ENCODE results near the gene SLC6A4.
"Not testable (repeated sequence)": the region's sequence is repeated elsewhere in the genome, so short reads cannot be mapped to it uniquely, and the experiment has no call there.

Gene SLC6A4

GRCh38 chr17:30217746-30218245 lies 17.7 kb downstream of the SLC6A4 start:
- DNase-seq: no peak

GRCh38 chr17:30217054-30217453 lies 18.4 kb downstream of the SLC6A4 start:
- no peak for DNase-seq

DNA sequence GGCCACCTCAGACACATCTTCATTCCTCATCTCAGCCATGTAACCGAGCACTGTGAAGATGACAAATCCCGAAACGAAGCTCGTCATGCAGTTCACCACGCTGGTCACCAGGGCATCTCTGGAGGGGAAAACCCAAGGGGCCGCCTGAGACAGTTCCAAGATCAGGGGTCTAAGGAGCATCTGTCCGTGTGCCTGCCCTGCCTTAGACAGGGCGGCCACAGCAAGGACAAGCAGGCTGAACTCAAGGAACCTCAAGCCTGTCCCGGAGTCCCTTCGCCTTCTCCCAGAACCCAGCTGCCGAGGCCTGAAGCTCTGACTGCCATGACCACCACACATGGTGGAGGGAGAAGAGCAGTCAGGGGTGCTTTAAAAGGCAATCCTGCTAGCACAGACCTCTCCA lies 22.7 kb downstream of the SLC6A4 start:
- no peak for DNase-seq

- no peak for DNase-seq
Measured at GRCh38 chr17:30211371-30211770, 24.1 kb downstream of the SLC6A4 start.

GRCh38 chr17:30210901-30211300 lies 24.6 kb downstream of the SLC6A4 start:
- no peak for DNase-seq

DNA sequence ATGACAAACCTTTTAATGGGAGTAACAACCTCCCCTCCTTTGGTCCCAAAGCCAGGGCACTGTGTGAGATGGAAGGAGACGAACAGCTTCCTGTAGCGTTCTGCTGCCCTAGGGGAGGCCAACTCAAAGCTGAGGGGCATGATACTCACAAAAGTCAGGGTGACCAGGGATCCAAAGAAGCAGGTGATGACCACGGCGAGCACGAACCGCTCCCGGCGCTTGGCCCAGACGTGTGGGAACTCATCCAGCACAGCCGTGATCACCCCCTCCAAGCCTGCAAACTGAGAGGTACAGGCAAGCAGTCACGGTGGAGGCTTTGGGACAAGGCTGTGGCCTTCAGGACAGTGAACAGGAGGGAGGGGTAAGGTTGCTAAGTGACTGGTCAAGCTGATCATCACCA lies 25.1 kb downstream of the SLC6A4 start:
- no peak for DNase-seq

- no peak for DNase-seq
Measured at GRCh38 chr17:30209930-30210329, 25.6 kb downstream of the SLC6A4 start.

- DNase-seq: no peak
Measured at GRCh38 chr17:30208214-30208613, 27.3 kb downstream of the SLC6A4 start.

DNA sequence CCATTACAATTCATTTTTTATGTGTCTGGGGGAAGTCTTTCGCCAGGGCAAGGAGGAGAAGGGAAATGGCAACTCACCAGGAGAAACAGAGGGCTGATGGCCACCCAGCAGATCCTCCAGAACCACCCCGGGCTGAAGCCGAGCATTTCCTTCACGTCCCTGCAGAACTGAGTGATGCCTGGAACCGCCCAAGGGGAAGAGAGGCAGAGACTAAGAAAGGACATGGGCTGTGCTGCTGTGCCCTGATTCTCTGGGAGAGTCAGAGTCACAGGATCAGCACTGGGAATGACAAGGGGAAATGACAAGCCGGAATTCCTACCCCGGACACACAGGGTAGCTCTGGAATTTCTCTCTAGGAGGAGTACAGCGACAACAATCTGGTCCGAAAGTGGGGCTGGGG lies 27.8 kb downstream of the SLC6A4 start:
- DNase-seq: no peak

DNA sequence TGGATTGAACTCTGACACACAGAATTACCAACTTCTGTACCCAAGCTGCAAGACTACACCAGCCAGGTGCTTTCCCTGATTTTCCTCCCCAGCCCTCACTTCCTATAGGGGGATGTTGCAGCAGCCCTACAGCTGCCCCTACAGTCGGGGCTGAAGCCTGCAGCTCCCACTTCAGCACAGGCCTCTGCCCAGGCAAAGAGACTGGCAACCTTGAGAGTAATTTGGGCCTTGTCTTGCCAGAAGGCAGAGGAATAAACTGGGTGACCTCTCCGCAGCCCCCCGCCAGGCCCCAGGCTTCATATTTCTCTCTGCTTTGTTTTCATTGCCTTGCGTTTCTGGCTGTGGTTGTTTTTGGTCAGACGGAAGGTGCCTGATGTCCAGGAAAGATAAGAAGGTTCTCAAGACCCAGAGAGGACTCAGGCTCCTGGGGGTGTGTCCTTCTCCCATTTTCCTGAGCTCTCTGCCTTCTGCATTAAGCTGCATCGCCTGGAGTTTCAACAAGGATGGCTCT lies 32.0 kb downstream of the SLC6A4 start:
- no peak for DNase-seq

- DNase-seq: not testable (repeated sequence)
Measured at GRCh38 chr17:30200656-30201055, 34.8 kb downstream of the SLC6A4 start.

DNA sequence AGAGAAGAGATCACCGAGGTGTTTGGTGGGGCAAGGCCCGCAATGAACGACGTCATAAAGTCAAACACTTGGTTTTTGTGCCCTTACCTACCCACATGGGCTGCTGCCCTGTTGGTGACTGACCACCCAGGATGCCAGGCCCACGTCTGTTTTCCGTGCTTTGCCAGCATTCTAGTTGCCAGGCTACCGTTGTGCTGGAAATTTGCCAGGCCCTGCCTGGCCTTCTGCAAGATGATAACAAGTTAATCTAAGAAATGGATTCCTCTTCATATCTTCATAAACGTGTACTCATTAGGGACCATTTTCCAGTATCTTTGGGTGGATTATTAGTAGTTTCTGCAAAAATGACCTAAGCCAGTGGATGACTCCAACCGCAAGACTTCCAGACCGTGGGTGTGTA lies 35.4 kb downstream of the SLC6A4 start:
- no peak for DNase-seq

DNA sequence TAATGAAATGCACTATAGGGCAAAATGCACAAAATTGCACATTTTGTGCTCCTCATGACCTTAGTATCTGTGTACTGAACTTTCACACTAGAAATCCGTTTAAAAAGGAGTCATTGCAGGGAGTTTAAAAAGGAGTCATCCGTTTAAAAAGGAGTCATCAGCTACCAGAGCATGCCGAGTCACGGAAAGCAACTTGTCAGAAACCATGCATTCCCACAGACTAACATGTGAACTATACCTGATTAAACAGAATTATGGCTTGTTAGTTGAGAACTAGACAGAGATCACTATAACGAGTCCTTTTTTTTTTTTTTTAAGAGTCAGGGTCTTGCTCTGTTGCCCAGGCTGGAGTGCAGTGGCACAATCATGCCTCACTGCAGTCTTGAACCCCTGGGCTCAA lies 35.9 kb downstream of the SLC6A4 start:
- no peak for DNase-seq

GRCh38 chr17:30197416-30197815 lies 38.1 kb downstream of the SLC6A4 start:
- no peak for DNase-seq

DNA sequence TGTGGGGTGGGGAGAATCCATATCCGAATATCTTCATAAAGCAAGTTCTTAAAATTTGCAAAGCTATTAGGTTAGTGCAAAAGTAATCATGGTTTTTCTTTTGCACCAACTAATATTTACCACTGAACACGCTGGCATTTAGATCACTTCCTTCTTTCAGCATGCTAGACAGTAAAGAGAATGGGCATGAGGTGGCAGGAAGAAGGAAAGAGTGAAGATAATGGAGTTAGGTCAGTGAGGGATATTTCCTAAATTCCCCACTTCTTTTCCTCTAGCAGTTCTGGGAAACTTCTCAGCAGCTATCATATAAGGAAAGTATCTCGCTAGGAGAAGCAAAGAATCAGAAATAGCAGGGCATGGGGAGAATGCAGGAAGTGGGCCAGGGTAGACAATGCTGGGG lies 39.0 kb downstream of the SLC6A4 start:
- no peak for DNase-seq

GRCh38 chr17:30191072-30191471 lies 44.4 kb downstream of the SLC6A4 start:
- no peak for DNase-seq

DNA sequence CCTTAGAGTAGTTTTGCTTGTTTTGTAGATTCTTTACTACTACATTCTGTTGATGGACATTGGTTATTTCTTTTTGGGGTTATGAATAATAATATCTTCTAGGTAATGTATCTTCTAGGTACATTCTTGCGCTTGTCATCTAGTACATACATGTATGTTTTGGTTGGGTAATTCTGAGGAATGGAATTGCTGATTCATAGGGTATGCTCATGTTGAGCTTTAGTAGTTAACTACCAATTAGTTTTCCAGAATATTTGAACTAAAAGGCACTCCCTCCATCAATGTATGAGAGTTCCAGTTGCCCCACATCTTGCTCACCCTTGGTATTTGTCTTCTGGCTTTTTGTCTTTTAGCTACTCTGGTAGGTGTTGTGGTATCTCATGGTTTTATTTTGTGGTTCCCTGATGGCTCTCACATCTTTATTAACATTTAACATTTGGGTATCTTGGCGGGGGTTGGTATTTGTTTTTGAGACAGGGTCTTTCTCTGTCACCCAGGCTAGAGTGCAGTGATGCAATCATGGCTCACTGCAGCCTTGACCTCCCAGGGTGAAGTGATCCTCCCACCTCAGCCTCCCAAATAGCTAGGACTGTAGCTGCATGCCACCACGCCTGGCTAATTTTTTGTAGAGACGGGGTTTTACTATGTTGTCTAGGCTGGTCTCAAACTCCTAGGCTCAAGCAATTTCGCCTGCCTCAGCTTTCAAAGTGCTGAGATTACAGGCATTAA lies 47.1 kb downstream of the SLC6A4 start:
- no peak for DNase-seq

DNA sequence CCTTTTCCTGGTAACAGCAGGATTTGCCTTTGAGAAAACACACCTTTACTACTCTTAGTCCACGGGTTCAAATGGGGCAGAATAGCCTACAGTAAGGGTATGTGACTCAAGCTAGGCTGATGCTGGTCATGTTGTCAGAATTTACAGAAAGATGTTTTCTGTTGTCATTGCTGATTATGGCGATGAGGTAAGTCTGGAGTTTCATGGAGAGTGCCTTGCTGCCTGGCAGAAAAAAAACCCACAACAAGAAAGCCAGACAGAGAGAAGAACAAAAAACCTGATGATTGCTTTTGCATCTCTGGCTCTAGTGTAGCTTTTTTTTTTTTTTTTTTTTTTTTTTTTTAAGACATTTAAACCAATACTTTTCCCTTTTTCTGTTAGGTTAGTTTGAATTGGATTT lies 47.9 kb downstream of the SLC6A4 start:
- DNase-seq: no peak

- no peak for DNase-seq
Measured at GRCh38 chr17:30186761-30187160, 48.7 kb downstream of the SLC6A4 start.

DNA sequence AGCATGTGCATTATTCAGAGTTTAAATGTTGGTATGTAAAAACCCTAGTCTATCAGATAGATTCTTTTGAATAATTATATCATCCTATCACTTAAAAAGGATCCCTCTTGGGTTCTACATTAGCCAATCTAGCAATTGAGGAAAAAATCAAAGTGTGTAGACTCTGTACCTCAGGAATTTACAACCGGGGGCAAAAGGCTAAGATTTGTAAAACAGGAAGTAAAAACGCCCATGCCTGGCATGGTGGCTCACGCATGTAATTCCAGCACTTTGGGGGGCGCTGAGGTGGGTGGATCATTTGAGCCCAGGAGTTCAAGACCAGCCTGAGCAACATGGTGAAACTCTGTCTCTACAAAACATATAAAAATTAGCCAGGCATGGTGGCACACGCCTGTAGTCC lies 58.6 kb downstream of the SLC6A4 start:
- DNase-seq: no peak

DNA sequence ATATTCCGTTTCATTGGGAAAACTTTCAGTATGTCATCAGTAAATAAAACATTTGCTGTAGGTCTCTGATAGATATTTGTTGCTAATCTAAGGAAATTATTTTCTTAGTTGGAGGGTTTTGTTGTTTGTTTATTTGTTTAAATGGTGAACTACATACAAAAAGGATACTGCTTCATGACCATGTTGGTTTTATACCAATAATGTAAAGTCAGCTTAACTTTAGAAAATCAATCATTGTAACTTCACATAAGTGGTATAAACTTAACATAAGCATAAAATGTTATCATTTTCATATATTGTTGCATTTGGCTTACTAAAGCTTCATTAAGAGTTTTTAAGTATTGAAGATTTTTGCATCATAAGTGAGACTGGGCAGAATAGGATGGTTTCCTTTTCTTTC lies 60.9 kb downstream of the SLC6A4 start:
- DNase-seq: no peak

DNA sequence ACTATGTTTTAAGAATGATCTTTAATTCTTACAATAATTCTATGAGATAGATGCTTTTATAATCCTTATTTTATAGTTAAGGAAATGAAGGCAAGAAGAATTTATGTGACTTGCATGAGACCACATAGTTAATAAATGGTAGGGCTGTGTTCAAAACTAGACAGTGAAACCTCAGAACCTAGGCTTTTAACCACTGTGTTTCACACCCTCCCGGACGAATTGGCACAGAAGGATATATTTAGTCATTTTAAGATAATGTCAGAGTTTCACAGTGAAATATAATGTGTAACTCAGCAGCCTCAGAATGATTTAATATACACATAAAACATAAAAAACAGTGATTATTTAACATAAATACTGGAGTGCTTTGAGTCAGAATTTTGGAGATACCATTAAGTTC lies 61.8 kb downstream of the SLC6A4 start:
- no peak for DNase-seq

DNA sequence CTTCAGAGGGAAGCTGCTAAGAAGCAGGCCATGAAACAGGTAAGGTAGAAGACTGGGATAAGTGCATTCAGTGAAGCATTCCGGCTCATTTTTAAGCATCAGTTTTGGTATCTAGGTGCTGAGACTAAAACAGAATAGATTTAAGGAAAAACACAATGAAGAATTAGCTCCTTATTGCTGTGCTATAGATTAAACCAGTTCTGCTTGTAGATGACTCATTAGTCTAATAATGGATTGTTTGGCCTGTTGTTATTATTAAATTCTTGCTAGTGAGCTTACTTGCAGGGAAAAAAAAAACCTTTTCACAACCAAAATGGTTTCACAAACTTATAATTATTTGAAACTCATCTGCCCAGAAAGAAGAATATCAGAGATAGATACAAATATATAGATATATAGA lies 62.9 kb downstream of the SLC6A4 start:
- DNase-seq: no peak

DNA sequence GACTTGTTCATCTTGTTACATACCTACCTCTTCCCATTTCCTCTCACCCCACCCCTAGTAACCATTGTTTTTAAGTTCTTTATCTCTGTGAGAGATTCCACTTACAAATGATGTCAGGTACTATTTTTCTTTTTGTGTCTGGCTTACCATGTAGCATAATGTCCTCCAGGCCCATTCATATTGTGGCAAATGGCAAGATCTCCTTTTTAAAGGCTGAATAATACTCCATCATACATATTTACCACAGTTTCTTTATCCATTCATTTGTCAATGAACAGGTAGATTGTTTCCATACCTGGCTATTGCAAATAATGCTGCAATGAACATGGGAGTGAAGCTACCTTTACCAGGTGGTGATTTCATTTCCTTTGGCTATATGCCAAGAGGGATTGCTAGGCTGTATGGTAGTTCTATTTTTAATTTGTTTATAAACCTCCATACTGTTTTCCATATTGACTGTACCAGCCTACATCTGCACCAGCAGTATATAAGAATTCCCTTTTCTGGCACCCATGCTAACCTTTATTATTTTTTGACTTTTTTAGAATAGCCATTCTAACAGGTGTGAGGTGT lies 65.0 kb downstream of the SLC6A4 start:
- no peak for DNase-seq

DNA sequence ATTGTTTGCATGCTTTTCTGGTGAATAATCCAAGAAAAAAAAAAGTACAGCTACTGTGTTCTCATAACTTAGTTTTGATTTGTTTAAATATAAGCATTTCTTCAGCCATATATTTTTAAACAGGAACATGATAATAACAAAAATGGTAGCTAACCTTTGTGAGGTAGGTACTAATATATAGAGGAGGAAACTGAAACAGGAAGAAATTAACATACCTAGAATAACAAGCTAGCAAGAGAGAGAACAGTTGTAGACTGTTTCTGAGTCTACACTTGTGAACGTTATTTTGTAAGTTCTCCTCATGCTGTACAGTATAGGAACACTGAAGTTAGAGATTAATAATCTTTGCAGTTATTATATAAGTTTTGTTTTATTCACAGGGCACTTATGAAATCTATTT lies 69.5 kb downstream of the SLC6A4 start:
- DNase-seq: no peak

Data from activated T-cell treated with anti-CD3 and anti-CD28 coated beads for 4 hours (primary cell).